ENCODE results near the gene NLRC5. TPM values are rescaled to one million over a fixed set of nuclear protein-coding genes. Genes with fewer than 3 reads are reported as not detected.

The NLRC5 gene
- total RNA-seq, 2 experiments from 2014 or later, result 135 to 153 TPM

DNA sequence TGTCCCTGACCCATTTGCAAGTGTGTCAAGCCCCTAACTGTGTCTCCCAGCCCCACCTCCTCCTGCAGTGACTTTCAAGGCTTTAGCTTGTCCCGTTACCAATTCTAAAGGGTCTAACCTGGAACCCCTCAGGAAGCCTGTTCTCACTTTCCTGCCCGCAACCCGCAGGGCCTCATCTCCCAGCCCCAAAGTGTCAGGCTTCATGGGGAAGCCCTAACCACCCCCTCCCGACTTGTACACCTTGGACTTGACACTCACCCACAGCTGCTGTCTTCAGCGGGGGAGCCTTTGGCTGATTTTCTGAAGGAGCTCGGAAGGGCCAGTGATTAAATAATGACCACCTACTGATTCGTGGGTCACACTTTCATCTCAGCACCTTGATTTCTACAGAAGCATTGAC lies 33.1 kb downstream of the NLRC5 start:
- Mint-ChIP-seq H3K4me1 (ENCODE audit: low read depth) (peaks cover 86% of the 10 kb centered on the region), H3K27me3 (no peaks in the 10 kb centered on the region), H3K27ac (peak overlapping the region; percentile 80), H3K9me3 (no peaks in the 10 kb centered on the region), H3K36me3 (ENCODE audit: low read depth) (peaks cover 89% of the 10 kb centered on the region), H3K4me3 (no peak overlapping the region)
- ATAC-seq (peak; percentile 37), DNase-seq (peak; percentile 67)
- CTCF ChIA-PET, result interaction anchor here (1.3 to 5.8 kb wide), 9 partner anchors 11 to 57 kb away, joined by 3 to 32 read pairs (median 8); partner anchors contain the start of gene NLRC5
- intact Hi-C loops (cut with micrococcal nuclease), result no loop called here
- POLR2A ChIA-PET, result interaction anchor here (1.1 to 12.3 kb wide), 7 partner anchors 12 to 39 kb away, joined by 3 to 213 read pairs (median 12); partner anchors contain the start of gene NLRC5
- TF ChIP-seq, protein P1, sequence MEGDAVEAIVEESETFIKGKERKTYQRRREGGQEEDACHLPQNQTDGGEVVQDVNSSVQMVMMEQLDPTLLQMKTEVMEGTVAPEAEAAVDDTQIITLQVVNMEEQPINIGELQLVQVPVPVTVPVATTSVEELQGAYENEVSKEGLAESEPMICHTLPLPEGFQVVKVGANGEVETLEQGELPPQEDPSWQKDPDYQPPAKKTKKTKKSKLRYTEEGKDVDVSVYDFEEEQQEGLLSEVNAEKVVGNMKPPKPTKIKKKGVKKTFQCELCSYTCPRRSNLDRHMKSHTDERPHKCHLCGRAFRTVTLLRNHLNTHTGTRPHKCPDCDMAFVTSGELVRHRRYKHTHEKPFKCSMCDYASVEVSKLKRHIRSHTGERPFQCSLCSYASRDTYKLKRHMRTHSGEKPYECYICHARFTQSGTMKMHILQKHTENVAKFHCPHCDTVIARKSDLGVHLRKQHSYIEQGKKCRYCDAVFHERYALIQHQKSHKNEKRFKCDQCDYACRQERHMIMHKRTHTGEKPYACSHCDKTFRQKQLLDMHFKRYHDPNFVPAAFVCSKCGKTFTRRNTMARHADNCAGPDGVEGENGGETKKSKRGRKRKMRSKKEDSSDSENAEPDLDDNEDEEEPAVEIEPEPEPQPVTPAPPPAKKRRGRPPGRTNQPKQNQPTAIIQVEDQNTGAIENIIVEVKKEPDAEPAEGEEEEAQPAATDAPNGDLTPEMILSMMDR (IDR thresholded peaks at IDR 0.05), result no peak

DNA sequence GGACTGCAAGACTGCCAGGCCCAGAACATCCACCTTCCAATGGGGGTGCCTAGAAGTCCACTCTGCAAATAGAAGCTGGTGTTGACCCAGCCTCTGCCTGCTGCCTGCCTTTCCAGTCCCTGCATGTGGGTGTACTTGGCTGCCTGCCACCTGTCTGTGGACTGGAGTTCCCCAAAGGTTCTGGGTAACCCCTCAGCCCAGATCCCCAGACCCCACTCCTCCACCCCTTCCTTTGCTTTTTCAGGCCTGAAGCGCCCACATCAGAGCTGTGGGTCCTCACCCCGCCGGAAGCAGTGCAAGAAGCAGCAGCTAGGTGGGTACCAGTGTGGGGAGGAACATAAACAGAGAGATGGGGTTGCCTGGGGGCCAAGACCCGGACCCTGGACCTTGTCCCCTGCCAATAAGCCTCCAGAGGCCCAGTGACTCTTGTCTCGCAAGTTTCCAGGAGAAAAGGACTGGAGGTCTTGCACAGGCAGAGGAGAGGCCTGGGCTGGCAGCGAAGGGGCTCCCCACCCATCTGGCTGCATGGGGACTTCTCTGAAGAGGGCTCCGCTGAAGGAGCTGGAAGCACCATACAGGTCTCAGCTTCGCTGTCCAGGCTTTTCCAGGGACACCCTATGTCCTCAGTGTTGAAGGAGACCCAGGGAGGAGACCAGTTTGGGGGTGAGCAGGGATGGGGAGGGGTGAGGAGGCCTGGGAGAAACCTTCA lies 34.3 kb downstream of the NLRC5 start:
- Mint-ChIP-seq H3K9me3 (no peaks in the 10 kb centered on the region), H3K27me3 (no peaks in the 10 kb centered on the region), H3K4me1 (ENCODE audit: low read depth) (peaks cover 89% of the 10 kb centered on the region), H3K4me3 (peak overlapping the region; percentile 41), H3K36me3 (ENCODE audit: low read depth) (peaks cover 90% of the 10 kb centered on the region), H3K27ac (peak overlapping the region; percentile 80)
- ATAC-seq (peak; percentile 89), DNase-seq (peak; percentile 93)
- intact Hi-C loops (cut with micrococcal nuclease), result no loop called here
- ChIA-PET CTCF (interaction anchor here (0.7 to 5.8 kb wide), 10 partner anchors 10 to 59 kb away, joined by 3 to 32 read pairs (median 8); partner anchors contain the start of gene NLRC5), POLR2A (interaction anchor here (0.7 to 12.3 kb wide), 12 partner anchors 13 to 85 kb away, joined by 3 to 213 read pairs (median 4); partner anchors contain the start of gene NLRC5)
- TF ChIP-seq, protein P1 (IDR thresholded peaks at IDR 0.05), result no peak

DNA sequence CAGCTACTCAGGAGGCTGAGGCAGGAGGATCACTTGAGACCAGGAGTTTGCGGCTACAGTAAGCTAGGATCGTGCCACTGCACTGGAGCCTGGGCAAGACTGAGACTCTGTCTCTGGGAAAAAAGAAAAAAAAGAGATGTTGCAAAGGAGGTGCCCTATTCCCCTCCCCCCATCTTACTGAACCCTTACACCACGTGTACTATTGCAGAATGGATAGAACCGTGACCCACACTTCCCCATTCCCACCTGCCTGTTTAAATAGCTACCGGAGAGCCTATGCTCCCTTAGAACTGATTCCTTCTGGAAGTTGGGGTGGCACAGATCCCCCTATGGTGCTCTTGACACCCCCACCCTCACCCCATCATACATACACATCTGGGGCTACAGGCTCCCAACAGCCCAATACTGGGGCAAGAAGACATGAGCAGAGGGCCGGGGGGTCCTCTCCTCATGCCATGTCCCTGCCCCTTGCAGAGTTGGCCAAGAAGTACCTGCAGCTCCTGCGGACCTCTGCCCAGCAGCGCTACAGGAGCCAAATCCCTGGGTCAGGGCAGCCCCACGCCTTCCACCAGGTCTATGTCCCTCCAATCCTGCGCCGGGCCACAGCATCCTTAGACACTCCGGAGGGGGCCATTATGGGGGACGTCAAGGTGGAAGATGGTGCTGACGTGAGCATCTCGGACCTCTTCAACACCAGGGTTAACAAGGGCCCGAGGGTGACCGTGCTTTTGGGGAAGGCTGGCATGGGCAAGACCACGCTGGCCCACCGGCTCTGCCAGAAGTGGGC lies 35.7 kb downstream of the NLRC5 start:
- POLR2A ChIA-PET, result interaction anchor here (0.6 to 12.3 kb wide), 13 partner anchors 12 to 93 kb away, joined by 3 to 213 read pairs (median 3); partner anchors contain the start of genes HERPUD1 and NLRC5
- intact Hi-C loops (cut with micrococcal nuclease), result no loop called here
- ATAC-seq (no peak), DNase-seq (no peak)
- H3K27me3 Mint-ChIP-seq, result no peaks in the 10 kb centered on the region
- peak overlapping the region; percentile 61 for H3K27ac Mint-ChIP-seq
- no peaks in the 10 kb centered on the region for H3K9me3 Mint-ChIP-seq
- H3K4me1 Mint-ChIP-seq (ENCODE audit: low read depth), result peaks cover 94% of the 10 kb centered on the region
- H3K4me3 Mint-ChIP-seq, result no peak overlapping the region
- TF ChIP-seq, protein P1 (IDR thresholded peaks at IDR 0.05), result no peak
- peaks cover 91% of the 10 kb centered on the region for H3K36me3 Mint-ChIP-seq (ENCODE audit: low read depth)
- CTCF ChIA-PET, result interaction anchor here (2.5 to 5.8 kb wide), 3 partner anchors 14 to 60 kb away, joined by 9 to 32 read pairs (median 21); no protein-coding TSS in a partner anchor

DNA sequence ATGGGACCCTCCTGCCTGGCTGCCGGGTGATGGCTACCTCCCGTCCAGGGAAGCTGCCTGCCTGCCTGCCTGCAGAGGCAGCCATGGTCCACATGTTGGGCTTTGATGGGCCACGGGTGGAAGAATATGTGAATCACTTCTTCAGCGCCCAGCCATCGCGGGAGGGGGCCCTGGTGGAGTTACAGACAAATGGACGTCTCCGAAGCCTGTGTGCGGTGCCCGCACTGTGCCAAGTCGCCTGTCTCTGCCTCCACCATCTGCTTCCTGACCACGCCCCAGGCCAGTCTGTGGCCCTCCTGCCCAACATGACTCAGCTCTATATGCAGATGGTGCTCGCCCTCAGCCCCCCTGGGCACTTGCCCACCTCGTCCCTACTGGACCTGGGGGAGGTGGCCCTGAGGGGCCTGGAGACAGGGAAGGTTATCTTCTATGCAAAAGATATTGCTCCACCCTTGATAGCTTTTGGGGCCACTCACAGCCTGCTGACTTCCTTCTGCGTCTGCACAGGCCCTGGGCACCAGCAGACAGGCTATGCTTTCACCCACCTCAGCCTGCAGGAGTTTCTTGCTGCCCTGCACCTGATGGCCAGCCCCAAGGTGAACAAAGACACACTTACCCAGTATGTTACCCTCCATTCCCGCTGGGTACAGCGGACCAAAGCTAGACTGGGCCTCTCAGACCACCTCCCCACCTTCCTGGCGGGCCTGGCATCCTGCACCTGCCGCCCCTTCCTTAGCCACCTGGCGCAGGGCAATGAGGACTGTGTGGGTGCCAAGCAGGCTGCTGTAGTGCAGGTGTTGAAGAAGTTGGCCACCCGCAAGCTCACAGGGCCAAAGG lies 36.8 kb downstream of the NLRC5 start:
- no peak overlapping the region for H3K4me3 Mint-ChIP-seq
- CTCF ChIA-PET, result interaction anchor here (1.0 to 2.0 kb wide), 3 partner anchors 10 to 62 kb away, joined by 4 to 6 read pairs (median 5); no protein-coding TSS in a partner anchor
- no peaks in the 10 kb centered on the region for H3K27me3 Mint-ChIP-seq
- H3K36me3 Mint-ChIP-seq (ENCODE audit: low read depth), result peaks cover 89% of the 10 kb centered on the region
- ATAC-seq, result no peak
- H3K27ac Mint-ChIP-seq, result peak overlapping the region; percentile 70
- DNase-seq, result no peak
- H3K4me1 Mint-ChIP-seq (ENCODE audit: low read depth), result peaks cover 93% of the 10 kb centered on the region
- intact Hi-C loops (cut with micrococcal nuclease), result no loop called here
- TF ChIP-seq, protein P1 (IDR thresholded peaks at IDR 0.05), result no peak
- POLR2A ChIA-PET, result interaction anchor here (0.6 to 12.3 kb wide), 10 partner anchors 10 to 94 kb away, joined by 3 to 213 read pairs (median 3); partner anchors contain the start of genes HERPUD1 and NLRC5
- H3K9me3 Mint-ChIP-seq, result no peaks in the 10 kb centered on the region
